Motor neuron (in vitro differentiated cells): ENCODE data around the gene RNF148. TPM values are rescaled to one million over a fixed set of nuclear protein-coding genes. Genes with fewer than 3 reads are reported as not detected.

Source experiments
- ATAC-seq, 8 experiments: fragments of 200-7000 bp; cut with Tn5 transposase; replicated peaks in 6 of 8; 2 replicates each; pipeline ENCODE4 v1.8.0; 2021; ENCODE audit warnings: mild to moderate bottlenecking in 8 of 8, moderate library complexity in 8 of 8
- H3K27ac ChIP-seq, 2 donors: fragments of 250-450 bp; sonication (Bioruptor Pico); 2 replicates each; pipeline ENCODE4 v1.9.0; 2021; ENCODE audit warnings: antibody characterized with exemption in 2 of 2, mild to moderate bottlenecking in 2 of 2, moderate library complexity in 1 of 2
- H3K4me1 ChIP-seq, 2 donors: fragments of 250-450 bp; sonication (Bioruptor Pico); replicated peaks in 1 of 2; 2 replicates each; pipeline ENCODE4 v1.6.1; 2021; ENCODE audit warnings: antibody characterized with exemption in 2 of 2, mild to moderate bottlenecking in 2 of 2, moderate library complexity in 1 of 2
- H3K4me3 ChIP-seq, 5 donors: fragments of 250-450 bp; sonication (Bioruptor Pico); 2 replicates each; pipeline ENCODE4 v1.9.0; 2021; ENCODE audit warnings: antibody characterized with exemption in 5 of 5, mild to moderate bottlenecking in 5 of 5, moderate library complexity in 4 of 5
- WGBS, 10 experiments: fragments of 450-650 bp; shearing (Covaris generic); methylation state at CpG; one replicate each; pipeline ENCODE4 v1.0.0; 2022; 5-methylcytosine and 5-hydroxymethylcytosine counted together
- in situ Hi-C, 9 experiments: fragments of 400-800 bp; cut with MboI; loops; one replicate each; pipeline ENCODE4 v1.15.0; 2021; ENCODE audit warnings: low sequenced_read_pairs in 9 of 9, low pct_unique_long_range_greater_than_20kb in 2 of 9; ENCODE audit not compliant: unreplicated experiment in 9 of 9
- total RNA-seq, 8 experiments: library from RNA; unstranded; fragments of 300-600 nt; gene quantifications; 2 replicates each; pipeline versions ENCODE4 v1.2.3 to v1.2.4, GENCODE V29; 2022

RNF148 gene
- total RNA-seq, 8 experiments from 2014 or later, result 0.16 to 1.4 (median 0.50) TPM

DNA sequence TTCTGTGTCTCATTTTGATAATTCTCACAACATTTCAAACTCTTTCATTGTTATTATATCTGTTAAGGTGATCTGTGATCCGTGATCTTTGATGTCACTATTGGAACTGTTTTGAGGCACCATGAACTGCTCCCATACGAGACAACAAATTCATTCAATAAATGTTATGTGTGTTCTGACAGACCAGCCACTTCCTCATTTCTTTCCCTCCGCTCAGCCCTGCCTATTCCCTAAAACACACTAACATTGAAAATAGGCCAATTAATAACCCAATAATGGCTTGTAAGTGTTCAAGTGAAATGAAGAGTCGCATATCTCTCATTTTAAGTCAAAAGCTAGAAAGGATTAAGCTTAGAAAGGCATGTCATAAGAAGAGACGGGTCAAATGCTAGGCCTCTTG is 49.0 kb downstream of the RNF148 start:
- whole genome bisulfite sequencing, 10 experiments, result 12 to 100% (median 78%) methylated on average over 2 to 5 of the region's 5 CpGs; no CpG with 5 or more reads in 1 of the 10 experiments
- ATAC-seq, result no peak
- no peaks in the 10 kb centered on the region for H3K4me1 ChIP-seq

DNA sequence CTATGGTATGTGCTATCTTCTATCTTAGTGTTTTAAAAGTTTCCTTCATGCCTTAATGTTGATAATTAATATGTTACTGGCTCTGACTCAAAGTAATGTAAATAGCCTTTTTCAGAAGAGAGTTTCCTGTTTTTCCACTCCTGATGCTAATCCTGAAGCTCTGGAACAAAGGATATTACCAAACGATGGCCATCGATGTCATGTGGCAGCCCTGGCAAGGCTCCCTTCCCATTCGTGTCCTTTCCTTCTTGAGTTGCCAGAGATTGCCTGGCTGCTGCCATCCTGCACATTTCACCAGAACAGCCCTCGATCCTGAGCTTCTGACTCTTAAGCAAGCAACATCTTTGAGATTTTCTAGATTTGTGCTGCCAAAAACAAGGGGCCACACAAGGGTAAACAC is 49.8 kb downstream of the RNF148 start:
- in situ Hi-C loops, result no loop called here
- H3K4me3 ChIP-seq, result no peak overlapping the region
- H3K27ac ChIP-seq, result no peak overlapping the region
- no peak for ATAC-seq
- no peaks in the 10 kb centered on the region for H3K4me1 ChIP-seq
- WGBS, 10 experiments, result 15 to 100% (median 68%) methylated on average over 2 to 4 of the region's 4 CpGs; no CpG with 5 or more reads in 2 of the 10 experiments

More for the DNA sequence above, 49.0 kb downstream of the RNF148 start:
- Histone ChIP-seq H3K27ac (no peak overlapping the region), H3K4me3 (no peak overlapping the region)
- in situ Hi-C loops, result no loop called here

Other genes starting within 250 kb of the RNF148 start
- gene RNF133, start 3.8 kb downstream of the RNF148 start, total RNA-seq, result under 1 TPM in 6 of 8 experiments, not detected in 2; 0.16 to 0.78 (median 0.33) TPM
- gene CADPS2, start 183.5 kb upstream of the RNF148 start, total RNA-seq, result 10 to 100 TPM in 1 of 8 experiments, 1 to 10 TPM in 7; 1.3 to 89.1 (median 3.1) TPM